ENCODE measurements around the gene DSCAM.

- no peak for TF ChIP-seq POLR2A (IDR thresholded peaks at IDR 0.05; ENCODE audit: low read depth, low read length)
- no peak for TF ChIP-seq TAF1 (IDR thresholded peaks at IDR 0.05; ENCODE audit: borderline replicate concordance, low read depth, low read length)
- no peak for TF ChIP-seq POLR2AphosphoS5 (IDR thresholded peaks at IDR 0.05; ENCODE audit: low read depth, low read length)
Observed at GRCh38 chr21:40242586-40243265, 604.2 kb downstream of the DSCAM start.
